Pulmonary artery endothelial cell (primary cell): ENCODE measurements around the gene SPDYE16. TPM values are rescaled to one million over a fixed set of nuclear protein-coding genes. Genes with fewer than 3 reads are reported as not detected.
"Not testable (repeated sequence)": the region's sequence is repeated elsewhere in the genome, so short reads cannot be mapped to it uniquely, and the experiment has no call there.

Experiments used
- DNase-seq: peaks from one replicate; pipeline ENCODE4 v3.0.0-alpha.2; 2011; ENCODE audit warnings: low read depth, low spot score
- total RNA-seq: library from RNA; depleted of rRNA; stranded (reverse); fragments of >200 nt; gene quantifications from 2 replicates; pipeline ENCODE4 v1.2.3, GENCODE V29; 2014

SPDYE16 gene
- total RNA-seq, result 0.28 TPM in 1 of 2 replicates, not detected in the other

DNA sequence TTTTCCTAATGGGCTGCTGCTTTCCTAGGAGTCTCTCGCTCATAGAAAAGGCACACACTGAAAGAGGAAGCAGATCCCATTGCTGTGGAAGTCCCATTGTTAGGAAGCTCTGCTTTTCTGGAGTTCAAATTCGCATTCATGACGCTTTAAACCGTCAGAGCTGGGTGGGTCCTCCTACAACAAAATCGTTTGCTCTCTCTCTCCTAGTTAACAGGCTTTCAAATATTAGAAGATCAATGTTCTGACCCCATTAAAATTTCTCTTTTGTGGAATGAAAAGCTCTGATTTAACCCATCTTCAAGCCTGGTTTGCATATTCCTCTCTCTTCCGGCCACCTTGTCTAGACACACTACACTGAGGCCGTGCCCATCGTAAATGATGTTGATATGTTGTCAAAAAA is at the start of gene SPDYE16:
Gene SPDYE16, minus strand, starts transcription at position 101 of the 400 bp plus-strand sequence. CDS start 1,838 bp downstream, outside the sequence.
- DNase-seq, result not testable (repeated sequence)

- not testable (repeated sequence) for DNase-seq
These were observed 49.6 kb upstream of the SPDYE16 start for GRCh38 chr7:76592694-76593093.

DNA sequence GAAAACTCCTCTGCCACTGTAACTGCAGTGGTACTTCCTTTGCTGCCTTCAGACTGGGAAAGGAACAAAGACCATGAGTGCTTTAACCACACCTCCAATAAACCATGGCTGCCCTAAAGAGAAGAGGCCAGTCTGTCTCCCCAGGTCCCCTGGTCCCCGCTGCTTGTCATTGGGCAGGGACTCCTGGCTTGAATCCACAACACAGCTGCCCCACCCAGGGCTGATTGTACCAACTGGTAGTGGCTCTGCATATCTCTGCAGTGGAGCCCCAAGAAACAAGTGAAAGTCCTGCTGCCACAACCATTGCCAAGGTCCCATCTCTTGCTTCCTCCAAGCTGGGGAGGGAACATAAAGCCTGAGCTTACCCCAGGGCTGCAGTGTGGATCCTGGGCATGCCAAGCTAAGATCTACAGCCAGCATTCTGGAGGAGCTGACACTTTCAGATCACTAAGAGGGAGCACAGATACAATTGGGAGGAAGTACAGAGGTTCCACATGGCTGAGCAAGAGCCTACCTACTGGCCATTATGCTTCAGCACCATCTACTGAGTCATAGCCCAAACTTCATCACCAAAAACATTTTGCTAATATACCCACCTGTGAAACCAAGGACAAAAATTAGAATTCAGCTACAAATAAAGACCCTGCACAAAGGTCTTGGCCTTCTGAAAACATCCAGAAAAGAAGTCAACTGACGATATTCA is 48.7 kb upstream of the SPDYE16 start:
- DNase-seq, result not testable (repeated sequence)

DNA sequence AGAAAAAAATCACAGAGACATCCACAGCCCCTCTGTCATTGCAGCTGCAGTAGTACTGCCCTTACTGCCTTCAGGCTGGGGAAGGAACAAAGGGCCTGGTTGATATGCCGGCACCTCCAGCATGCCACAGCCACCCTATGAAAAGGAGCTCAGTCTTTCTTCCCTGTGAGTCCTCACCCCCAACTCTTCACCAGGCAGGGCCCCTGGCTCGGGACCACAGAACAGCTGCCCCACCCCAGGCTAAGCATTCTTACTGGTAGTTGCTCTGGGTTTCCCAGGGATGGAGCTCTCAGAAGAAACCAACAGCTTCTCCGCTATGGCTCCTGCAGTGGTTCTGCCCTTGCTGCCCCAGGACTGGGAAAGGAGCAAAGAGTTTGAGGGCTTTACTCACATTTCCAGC is 47.9 kb upstream of the SPDYE16 start:
- not testable (repeated sequence) for DNase-seq

DNA sequence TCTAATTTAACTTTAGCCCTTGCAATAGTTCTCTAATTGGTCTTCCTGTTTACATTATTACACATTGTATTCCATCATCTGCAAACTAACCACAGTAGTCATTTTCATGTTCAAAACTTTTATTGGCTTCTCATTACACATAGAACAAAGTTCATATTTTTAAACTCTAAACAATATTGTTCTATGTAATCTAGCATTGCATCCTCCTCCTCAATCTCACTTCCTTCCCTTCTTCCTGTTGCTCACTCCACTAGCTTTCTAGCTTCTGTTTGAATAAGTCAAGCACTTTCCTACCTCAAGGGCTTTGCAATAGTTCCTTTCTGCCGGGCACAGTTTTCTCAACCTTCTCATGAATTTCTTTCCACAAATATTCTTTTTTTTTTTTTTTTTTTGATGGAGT is 45.5 kb upstream of the SPDYE16 start:
- DNase-seq, result not testable (repeated sequence)

DNA sequence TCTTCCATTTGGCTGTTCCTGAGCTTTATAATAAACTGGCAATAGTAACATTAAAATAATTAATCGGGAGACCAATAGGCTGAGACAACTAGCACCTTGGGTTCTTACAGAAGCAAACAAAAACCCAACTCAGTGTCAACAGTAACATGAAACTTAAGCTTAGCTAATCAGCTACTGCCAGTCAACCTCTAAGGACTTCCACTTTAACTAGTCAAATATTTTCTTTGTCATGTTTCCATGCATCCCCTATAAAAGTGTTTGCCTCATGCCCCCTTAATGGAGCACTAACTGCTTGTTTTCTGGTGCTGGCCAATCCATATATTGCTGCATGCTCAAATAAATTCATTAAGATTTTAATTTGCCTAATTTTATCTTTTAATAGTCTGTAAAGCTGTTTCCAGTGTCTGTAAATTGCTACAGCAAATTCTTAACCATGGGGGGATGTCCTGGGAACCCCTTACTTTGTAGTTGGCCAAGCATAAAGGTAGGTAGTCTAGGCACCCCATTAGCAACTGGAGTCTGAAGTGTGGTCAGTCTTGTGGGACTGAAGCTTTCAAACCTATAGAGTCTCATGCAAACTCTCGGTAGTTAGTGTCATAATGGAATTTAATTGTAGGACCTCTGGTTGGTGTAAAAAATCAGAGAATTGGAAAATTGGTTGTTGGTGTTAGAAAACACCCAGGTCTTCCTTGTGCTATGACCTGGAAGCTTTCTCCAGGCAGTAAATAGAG is 43.7 kb upstream of the SPDYE16 start:
- not testable (repeated sequence) for DNase-seq

DNA sequence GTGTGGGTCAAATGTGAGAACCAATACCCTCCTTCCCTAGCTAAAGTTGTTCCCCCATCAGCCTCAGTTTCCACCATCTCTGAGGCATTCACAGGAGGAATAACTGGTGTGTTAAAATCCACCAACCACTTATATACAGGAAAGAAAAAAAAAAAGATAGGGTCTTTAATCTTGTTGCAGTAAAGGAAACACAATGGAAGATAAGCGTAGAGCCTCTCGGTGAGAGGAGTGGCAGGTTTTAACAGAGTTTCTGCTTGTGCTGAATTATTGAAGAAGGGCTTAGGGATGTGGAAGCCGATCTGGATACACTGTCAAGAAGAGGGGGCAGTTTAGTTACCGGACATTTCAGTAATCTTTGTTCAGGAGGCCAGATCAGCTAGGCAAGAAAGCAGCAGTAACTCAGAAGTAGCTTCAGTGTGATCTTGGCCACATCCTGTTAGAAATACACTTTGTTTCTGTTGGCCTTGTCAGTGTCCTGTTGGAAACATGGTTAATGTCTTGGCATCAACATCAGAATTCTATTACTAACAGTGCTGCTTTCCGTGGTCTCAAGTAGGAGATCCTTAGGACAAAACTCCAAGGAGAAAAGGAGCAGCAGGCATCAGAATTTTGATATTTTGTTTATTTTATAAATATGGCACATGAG is 40.7 kb upstream of the SPDYE16 start:
- peak; percentile 68 for DNase-seq

GRCh38 chr7:76582848-76583631 is 39.9 kb upstream of the SPDYE16 start:
- DNase-seq, result peak; percentile 50

GRCh38 chr7:76575919-76576655 is 33.0 kb upstream of the SPDYE16 start:
- not testable (repeated sequence) for DNase-seq

DNA sequence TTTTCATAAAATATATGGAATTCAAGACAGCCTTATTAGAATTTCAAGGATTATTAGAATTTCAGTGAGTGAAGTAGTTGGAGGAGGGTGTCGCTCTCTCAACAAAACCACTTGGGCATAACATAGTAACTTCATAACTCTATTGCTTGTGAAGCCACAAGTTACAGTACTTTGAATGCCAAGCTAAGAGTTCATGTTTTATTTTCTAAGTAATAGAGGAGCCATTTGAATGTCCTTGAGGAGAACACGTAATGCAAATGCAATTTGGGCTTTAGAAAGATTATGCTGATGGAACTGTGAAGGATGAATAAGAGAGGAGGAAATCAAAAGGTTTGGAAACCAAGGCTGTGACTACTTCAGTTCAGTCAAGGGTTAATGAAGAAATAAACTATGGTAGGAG is 32.3 kb upstream of the SPDYE16 start:
- DNase-seq, result not testable (repeated sequence)

- not testable (repeated sequence) for DNase-seq
These were observed 29.2 kb upstream of the SPDYE16 start for GRCh38 chr7:76572296-76572695.

GRCh38 chr7:76570324-76570775 is 27.3 kb upstream of the SPDYE16 start:
- not testable (repeated sequence) for DNase-seq

DNA sequence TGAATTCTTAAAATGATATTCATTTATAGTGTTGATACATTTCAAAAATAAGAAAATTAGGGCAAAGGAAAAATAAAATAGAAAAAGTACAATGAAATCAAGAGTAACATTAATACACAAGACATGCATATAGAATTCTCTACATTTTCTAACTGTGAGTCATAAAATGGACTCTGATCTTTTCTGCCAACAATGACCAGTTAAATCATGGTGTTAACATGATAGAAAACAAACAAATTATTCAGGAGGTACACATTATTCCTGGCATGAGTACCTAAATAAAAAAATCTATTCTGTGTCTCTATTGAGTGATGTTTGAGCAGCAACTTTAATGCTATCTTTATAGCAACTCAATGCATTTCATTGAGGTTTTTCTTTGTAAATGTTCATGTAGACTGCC is 25.6 kb upstream of the SPDYE16 start:
- DNase-seq, result peak; percentile 43

DNA sequence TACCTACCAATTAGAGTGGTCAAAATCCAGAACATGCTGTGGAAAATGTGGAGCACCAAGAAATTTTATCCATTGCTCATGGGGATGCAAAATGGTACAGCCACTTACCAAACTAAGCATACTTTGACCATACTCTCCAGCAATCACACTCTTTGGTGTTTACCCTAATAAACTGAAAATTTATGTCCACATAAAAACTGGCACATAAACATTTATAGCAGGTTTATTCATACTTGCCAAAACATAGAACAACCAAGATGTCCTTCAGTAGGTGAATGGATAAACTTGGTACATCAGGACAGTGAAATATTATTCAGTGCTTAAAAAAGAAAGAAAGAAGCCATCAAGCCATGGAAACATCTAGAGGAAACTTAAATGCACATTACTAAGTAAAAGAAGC is 24.7 kb upstream of the SPDYE16 start:
- DNase-seq, result not testable (repeated sequence)

DNA sequence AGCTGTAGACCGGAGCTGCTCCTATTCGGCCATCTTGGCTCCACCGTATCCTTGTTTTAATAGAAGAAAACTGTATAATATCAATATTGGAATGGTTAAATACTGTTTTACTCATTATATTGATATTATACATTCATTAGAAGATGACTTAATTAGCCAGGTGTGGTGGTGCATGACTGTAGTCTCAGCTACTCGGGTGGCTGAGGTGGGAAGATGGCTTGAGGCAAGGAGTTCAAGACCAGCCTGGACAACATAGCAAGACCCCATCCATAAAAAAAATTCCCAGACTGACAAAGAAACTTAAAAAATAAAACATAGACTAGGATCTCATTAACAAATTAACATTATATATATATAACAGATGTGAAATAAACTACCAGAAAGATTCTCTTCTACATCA is 24.2 kb upstream of the SPDYE16 start:
- not testable (repeated sequence) for DNase-seq

- not testable (repeated sequence) for DNase-seq
These were observed 21.9 kb upstream of the SPDYE16 start for GRCh38 chr7:76565001-76565400.

GRCh38 chr7:76561342-76561741 is 18.2 kb upstream of the SPDYE16 start:
- DNase-seq, result not testable (repeated sequence)

- not testable (repeated sequence) for DNase-seq
These were observed 17.1 kb upstream of the SPDYE16 start for GRCh38 chr7:76560157-76560556.

- DNase-seq, result not testable (repeated sequence)
These were observed 16.6 kb upstream of the SPDYE16 start for GRCh38 chr7:76559685-76560084.

- not testable (repeated sequence) for DNase-seq
These were observed 8.9 kb upstream of the SPDYE16 start for GRCh38 chr7:76551992-76552391.
